IPS-20b (cell line): Measurements from ENCODE around the gene HIPK3.

Source experiments
- H3K27ac ChIP-seq: one replicate; pipeline ENCODE4 v1.5.1; 2013; ENCODE audit warnings: low read length
- H3K27me3 ChIP-seq: 2 replicates; pipeline ENCODE4 v1.6.1; 2013; ENCODE audit warnings: mild to moderate bottlenecking, low read length, inconsistent platforms; ENCODE audit not compliant: insufficient read depth
- H3K36me3 ChIP-seq: 2 replicates; pipeline ENCODE4 v1.6.1; 2013; ENCODE audit warnings: low read depth, mild to moderate bottlenecking, inconsistent platforms, low read length, moderate library complexity; ENCODE audit not compliant: insufficient read depth
- H3K4me1 ChIP-seq: 2 replicates; pipeline ENCODE4 v1.6.1; 2013; ENCODE audit warnings: mild to moderate bottlenecking, control low read depth, inconsistent platforms, low read length, moderate library complexity; ENCODE audit not compliant: insufficient read depth
- H3K4me3 ChIP-seq: 2 replicates; pipeline ENCODE4 v1.5.1; 2013; ENCODE audit warnings: mild to moderate bottlenecking, low read length, inconsistent platforms
- H3K9ac ChIP-seq: 2 replicates; pipeline ENCODE4 v1.6.1; 2013; ENCODE audit warnings: low read depth, mild to moderate bottlenecking, inconsistent platforms, low read length, moderate library complexity
- H3K9me3 ChIP-seq: 2 replicates; pipeline ENCODE4 v1.6.1; 2013; ENCODE audit warnings: mild to moderate bottlenecking, low read depth, low read length, inconsistent platforms; ENCODE audit not compliant: insufficient read depth

The HIPK3 gene

GRCh38 chr11:33388793-33389525, 131.8 kb downstream of the HIPK3 start:
- H3K27ac ChIP-seq, result no peak overlapping the region
- no peak overlapping the region for H3K9ac ChIP-seq
- H3K27me3 ChIP-seq, result no peaks in the 10 kb centered on the region
- H3K9me3 ChIP-seq, result peaks cover 12% of the 10 kb centered on the region
- H3K4me1 ChIP-seq, result no peaks in the 10 kb centered on the region
- no peak overlapping the region for H3K4me3 ChIP-seq
- no peaks in the 10 kb centered on the region for H3K36me3 ChIP-seq

- Histone ChIP-seq H3K27me3 (no peaks in the 10 kb centered on the region), H3K4me3 (no peak overlapping the region), H3K27ac (no peak overlapping the region), H3K9ac (no peak overlapping the region), H3K36me3 (no peaks in the 10 kb centered on the region), H3K9me3 (peaks cover 12% of the 10 kb centered on the region), H3K4me1 (no peaks in the 10 kb centered on the region)
Measured at GRCh38 chr11:33389635-33390034, 132.5 kb downstream of the HIPK3 start.

GRCh38 chr11:33390944-33391892, 134.0 kb downstream of the HIPK3 start:
- no peak overlapping the region for H3K9ac ChIP-seq
- H3K36me3 ChIP-seq, result no peaks in the 10 kb centered on the region
- no peaks in the 10 kb centered on the region for H3K27me3 ChIP-seq
- no peak overlapping the region for H3K4me3 ChIP-seq
- no peaks in the 10 kb centered on the region for H3K4me1 ChIP-seq
- H3K27ac ChIP-seq, result no peak overlapping the region
- H3K9me3 ChIP-seq, result no peaks in the 10 kb centered on the region

GRCh38 chr11:33391893-33392251, 134.7 kb downstream of the HIPK3 start:
- Histone ChIP-seq H3K36me3 (no peaks in the 10 kb centered on the region), H3K9me3 (no peaks in the 10 kb centered on the region), H3K4me3 (no peak overlapping the region), H3K27me3 (no peaks in the 10 kb centered on the region), H3K9ac (no peak overlapping the region), H3K4me1 (no peaks in the 10 kb centered on the region), H3K27ac (no peak overlapping the region)

- H3K4me3 ChIP-seq, result no peak overlapping the region
- no peak overlapping the region for H3K9ac ChIP-seq
- no peaks in the 10 kb centered on the region for H3K4me1 ChIP-seq
- no peak overlapping the region for H3K27ac ChIP-seq
- no peaks in the 10 kb centered on the region for H3K27me3 ChIP-seq
- H3K9me3 ChIP-seq, result no peaks in the 10 kb centered on the region
- no peaks in the 10 kb centered on the region for H3K36me3 ChIP-seq
Measured at GRCh38 chr11:33394431-33395109, 137.4 kb downstream of the HIPK3 start.

GRCh38 chr11:33396361-33396760, 139.2 kb downstream of the HIPK3 start:
- H3K9me3 ChIP-seq, result no peaks in the 10 kb centered on the region
- no peaks in the 10 kb centered on the region for H3K36me3 ChIP-seq
- no peaks in the 10 kb centered on the region for H3K27me3 ChIP-seq
- no peak overlapping the region for H3K9ac ChIP-seq
- H3K4me3 ChIP-seq, result no peak overlapping the region
- H3K4me1 ChIP-seq, result no peaks in the 10 kb centered on the region
- H3K27ac ChIP-seq, result no peak overlapping the region

GRCh38 chr11:33399421-33399820, 142.2 kb downstream of the HIPK3 start:
- no peaks in the 10 kb centered on the region for H3K9me3 ChIP-seq
- no peaks in the 10 kb centered on the region for H3K4me1 ChIP-seq
- no peak overlapping the region for H3K4me3 ChIP-seq
- no peaks in the 10 kb centered on the region for H3K27me3 ChIP-seq
- H3K27ac ChIP-seq, result no peak overlapping the region
- H3K9ac ChIP-seq, result no peak overlapping the region
- H3K36me3 ChIP-seq, result no peaks in the 10 kb centered on the region

- H3K27ac ChIP-seq, result no peak overlapping the region
- no peaks in the 10 kb centered on the region for H3K4me1 ChIP-seq
- H3K36me3 ChIP-seq, result no peaks in the 10 kb centered on the region
- no peaks in the 10 kb centered on the region for H3K9me3 ChIP-seq
- no peaks in the 10 kb centered on the region for H3K27me3 ChIP-seq
- H3K4me3 ChIP-seq, result no peak overlapping the region
- no peak overlapping the region for H3K9ac ChIP-seq
Measured at GRCh38 chr11:33402066-33402465, 144.9 kb downstream of the HIPK3 start.

GRCh38 chr11:33403344-33403743, 146.2 kb downstream of the HIPK3 start:
- Histone ChIP-seq H3K27me3 (no peaks in the 10 kb centered on the region), H3K4me3 (no peak overlapping the region), H3K36me3 (no peaks in the 10 kb centered on the region), H3K9ac (no peak overlapping the region), H3K4me1 (no peaks in the 10 kb centered on the region), H3K27ac (no peak overlapping the region), H3K9me3 (no peaks in the 10 kb centered on the region)

- H3K27ac ChIP-seq, result no peak overlapping the region
- no peaks in the 10 kb centered on the region for H3K36me3 ChIP-seq
- H3K9me3 ChIP-seq, result no peaks in the 10 kb centered on the region
- H3K4me1 ChIP-seq, result no peaks in the 10 kb centered on the region
- H3K9ac ChIP-seq, result no peak overlapping the region
- H3K27me3 ChIP-seq, result no peaks in the 10 kb centered on the region
- H3K4me3 ChIP-seq, result no peak overlapping the region
Measured at GRCh38 chr11:33405834-33406602, 148.8 kb downstream of the HIPK3 start.
